ENCODE measurements around the gene ARL3. TPM values are rescaled to one million over a fixed set of nuclear protein-coding genes. Genes with fewer than 3 reads are reported as not detected.

Gene ARL3
- total RNA-seq, 5 donors from 2014 or later (not counting 1 experiment from before 2014, with no cell fraction given) = 2.7 to 5.0 (median 3.5) TPM

- H3K27ac ChIP-seq (ENCODE audit: low read length) = peak within 1 kb of the TSS; percentile 83
- Mint-ChIP-seq H3K4me1 (peaks cover 45 to 65% (median 57%) of the 10 kb centered on the region in 3 donors), H3K27ac (peak within 1 kb of the TSS; percentile 82 to 93), H3K36me3 (peaks cover 14% of the 10 kb centered on the region), H3K4me3 (peak within 1 kb of the TSS; percentile 88 to 97 (median 95)), H3K27me3 (no peaks in the 10 kb centered on the region), H3K9me3 (no peaks in the 10 kb centered on the region)
- peak within 1 kb of the TSS; percentile 76 to 86 for H3K4me3 ChIP-seq (ENCODE audit: control insufficient read depth in 1 of 2, extremely low read depth in 1 of 2, low read length in 1 of 2)
- peak; percentile 19 to 27 (median 24) for ATAC-seq (replicated peaks in 1 of 4)
- H3K36me3 ChIP-seq (ENCODE audit: control insufficient read depth in 2 of 2, extremely low read depth in 1 of 2, insufficient read depth in 1 of 2, low read length in 1 of 2) = peaks cover 3 to 6% of the 10 kb centered on the region in 2 donors
- 6% methylated on average over 40 of the region's 46 CpGs for WGBS (ENCODE audit: insufficient coverage)
- ChIA-PET POLR2A (interaction anchor here (0.6 to 1.1 kb wide), 2 partner anchors 71 to 619 kb away, joined by 4 read pairs; partner anchors contain the start of gene TRIM8 (in 1 of the 2)), CTCF (interaction anchor here (0.6 to 2.9 kb wide), 10 partner anchors 16 to 1158 kb away, joined by 3 to 28 read pairs (median 4); partner anchors contain the start of genes ACTR1A (in 1 of the 2), SUFU (in 1 of the 2), TRIM8 (in 1 of the 2) and WBP1L (in 1 of the 2))
- H3K9me3 ChIP-seq = no peaks in the 10 kb centered on the region
- peak in 32 of 35 experiments; percentile 14 to 69 (median 39) for DNase-seq
- peaks cover 14 to 22% of the 10 kb centered on the region in 2 experiments for H3K4me1 ChIP-seq (ENCODE audit: control insufficient read depth in 1 of 2, extremely low read depth in 1 of 2, insufficient read depth in 2 of 2, low read length in 2 of 2)
- H3K27me3 ChIP-seq (replicated peaks in 1 of 2; ENCODE audit: control insufficient read depth in 2 of 2, extremely low read depth in 1 of 2, insufficient read depth in 2 of 2, low read length in 1 of 2) = no peaks in the 10 kb centered on the region
Observed at GRCh38 chr10:102714621-102715455, 641 bp upstream of the ARL3 start, which contains the start of gene SFXN2. Gene SFXN2, plus strand, starts transcription at chr10:102714636. Its CDS starts 12,001 bp downstream, at chr10:102726637.

GRCh38 chr10:102713539-102713813, 721 bp downstream of the ARL3 start:
- Histone ChIP-seq H3K27me3 (replicated peaks in 1 of 2; ENCODE audit: control insufficient read depth in 2 of 2, extremely low read depth in 1 of 2, insufficient read depth in 2 of 2, low read length in 1 of 2) (no peaks in the 10 kb centered on the region), H3K36me3 (ENCODE audit: control insufficient read depth in 2 of 2, extremely low read depth in 1 of 2, insufficient read depth in 1 of 2, low read length in 1 of 2) (peaks cover 3 to 6% of the 10 kb centered on the region in 2 donors), H3K27ac (ENCODE audit: low read length) (peak overlapping the region; percentile 83), H3K4me1 (ENCODE audit: control insufficient read depth in 1 of 2, extremely low read depth in 1 of 2, insufficient read depth in 2 of 2, low read length in 2 of 2) (peaks cover 12 to 20% of the 10 kb centered on the region in 2 experiments), H3K9me3 (no peaks in the 10 kb centered on the region), H3K4me3 (ENCODE audit: control insufficient read depth in 1 of 2, extremely low read depth in 1 of 2, low read length in 1 of 2) (peak overlapping the region; percentile 76 to 86)
- Mint-ChIP-seq H3K4me1 (peaks cover 41 to 59% (median 52%) of the 10 kb centered on the region in 3 donors), H3K27ac (peak overlapping the region; percentile 82 to 93), H3K4me3 (peak overlapping the region; percentile 88 to 97 (median 95)), H3K27me3 (no peaks in the 10 kb centered on the region), H3K36me3 (peaks cover 10% of the 10 kb centered on the region), H3K9me3 (no peaks in the 10 kb centered on the region)
- ATAC-seq (replicated peaks in 1 of 4) (peak; percentile 52 to 58 (median 54)), DNase-seq (peak in 3 of 35 experiments; percentile 60 to 62 (median 61))
- ChIA-PET CTCF (interaction anchor here (1.0 to 2.9 kb wide), 7 partner anchors 30 to 211 kb away, joined by 3 to 28 read pairs (median 8); partner anchors contain the start of genes ACTR1A (in 1 of the 2), CNNM2 (in 1 of the 2), SUFU (in 1 of the 2) and TRIM8 (in 1 of the 2)), POLR2A (interaction anchor here (0.6 to 1.3 kb wide), 4 partner anchors 14 to 39 kb away, joined by 3 to 5 read pairs (median 4); no protein-coding TSS in a partner anchor)
- WGBS (ENCODE audit: insufficient coverage) = 0% methylated on average over 6 of the region's 13 CpGs

GRCh38 chr10:102712843-102713538, 1.2 kb downstream of the ARL3 start:
- H3K4me1 ChIP-seq (ENCODE audit: control insufficient read depth in 1 of 2, extremely low read depth in 1 of 2, insufficient read depth in 2 of 2, low read length in 2 of 2) = peaks cover 9 to 17% of the 10 kb centered on the region in 2 experiments
- peaks cover 0 to 6% of the 10 kb centered on the region in 2 donors for H3K36me3 ChIP-seq (ENCODE audit: control insufficient read depth in 2 of 2, extremely low read depth in 1 of 2, insufficient read depth in 1 of 2, low read length in 1 of 2)
- H3K36me3 Mint-ChIP-seq = peaks cover 8% of the 10 kb centered on the region
- WGBS (ENCODE audit: insufficient coverage) = 0% methylated on average over 3 of the region's 8 CpGs
- H3K27me3 Mint-ChIP-seq = no peaks in the 10 kb centered on the region
- ATAC-seq (replicated peaks in 1 of 4) (no peak), DNase-seq (no peak)
- no peaks in the 10 kb centered on the region for H3K9me3 ChIP-seq
- peak overlapping the region; percentile 76 to 86 for H3K4me3 ChIP-seq (ENCODE audit: control insufficient read depth in 1 of 2, extremely low read depth in 1 of 2, low read length in 1 of 2)
- H3K27ac ChIP-seq (ENCODE audit: low read length) = peak overlapping the region; percentile 83
- H3K9me3 Mint-ChIP-seq = no peaks in the 10 kb centered on the region
- peak overlapping the region; percentile 82 to 93 for H3K27ac Mint-ChIP-seq
- H3K4me1 Mint-ChIP-seq = peaks cover 39 to 57% (median 49%) of the 10 kb centered on the region in 3 donors
- H3K27me3 ChIP-seq (replicated peaks in 1 of 2; ENCODE audit: control insufficient read depth in 2 of 2, extremely low read depth in 1 of 2, insufficient read depth in 2 of 2, low read length in 1 of 2) = no peaks in the 10 kb centered on the region
- CTCF ChIA-PET = interaction anchor here (0.7 to 2.9 kb wide), 12 partner anchors 14 to 472 kb away, joined by 3 to 28 read pairs (median 5); partner anchors contain the start of genes ACTR1A (in 1 of the 2), CNNM2 (in 1 of the 2), PITX3 (in 1 of the 2) and SUFU (in 1 of the 2)
- POLR2A ChIA-PET = interaction anchor here (0.6 to 1.3 kb wide), 7 partner anchors 14 to 265 kb away, joined by 3 to 10 read pairs (median 3); no protein-coding TSS in a partner anchor
- peak overlapping the region; percentile 88 to 97 (median 95) for H3K4me3 Mint-ChIP-seq

- Mint-ChIP-seq H3K36me3 (no peaks in the 10 kb centered on the region), H3K27ac (no peak overlapping the region), H3K4me1 (peaks cover 35 to 52% (median 40%) of the 10 kb centered on the region in 3 donors), H3K4me3 (peak overlapping the region in 1 of 3 donors; percentile 95), H3K27me3 (no peaks in the 10 kb centered on the region), H3K9me3 (no peaks in the 10 kb centered on the region)
- ChIA-PET CTCF (interaction anchor here (0.7 to 1.0 kb wide), 2 partner anchors 69 to 70 kb away, joined by 3 read pairs; no protein-coding TSS in a partner anchor), POLR2A (interaction anchor here (0.6 to 0.8 kb wide), 3 partner anchors 10 to 200 kb away, joined by 3 to 10 read pairs (median 3); no protein-coding TSS in a partner anchor)
- no peak overlapping the region for H3K4me3 ChIP-seq (ENCODE audit: control insufficient read depth in 1 of 2, extremely low read depth in 1 of 2, low read length in 1 of 2)
- WGBS (ENCODE audit: insufficient coverage) = no CpG with 5 or more reads among the region's 4 CpGs
- no peak for ATAC-seq (replicated peaks in 1 of 4)
- H3K27me3 ChIP-seq (replicated peaks in 1 of 2; ENCODE audit: control insufficient read depth in 2 of 2, extremely low read depth in 1 of 2, insufficient read depth in 2 of 2, low read length in 1 of 2) = no peaks in the 10 kb centered on the region
- DNase-seq = no peak
- H3K4me1 ChIP-seq (ENCODE audit: control insufficient read depth in 1 of 2, extremely low read depth in 1 of 2, insufficient read depth in 2 of 2, low read length in 2 of 2) = peaks cover 9 to 17% of the 10 kb centered on the region in 2 experiments
- peak overlapping the region; percentile 41 for H3K27ac ChIP-seq (ENCODE audit: low read length)
- no peaks in the 10 kb centered on the region for H3K36me3 ChIP-seq (ENCODE audit: control insufficient read depth in 2 of 2, extremely low read depth in 1 of 2, insufficient read depth in 1 of 2, low read length in 1 of 2)
- no peaks in the 10 kb centered on the region for H3K9me3 ChIP-seq
Observed at GRCh38 chr10:102712089-102712488, 2.1 kb downstream of the ARL3 start.

GRCh38 chr10:102710609-102711008, 3.6 kb downstream of the ARL3 start:
- Mint-ChIP-seq H3K4me3 (no peak overlapping the region), H3K9me3 (no peaks in the 10 kb centered on the region), H3K36me3 (no peaks in the 10 kb centered on the region), H3K4me1 (peaks cover 29 to 47% (median 30%) of the 10 kb centered on the region in 3 donors), H3K27ac (peak overlapping the region in 1 of 2 donors; percentile 60), H3K27me3 (no peaks in the 10 kb centered on the region)
- ATAC-seq (replicated peaks in 1 of 4) (no peak), DNase-seq (peak in 1 of 35 experiments; percentile 18)
- no peaks in the 10 kb centered on the region for H3K9me3 ChIP-seq
- H3K27ac ChIP-seq (ENCODE audit: low read length) = peak overlapping the region; percentile 35
- POLR2A ChIA-PET = no interaction called here
- no peaks in the 10 kb centered on the region for H3K36me3 ChIP-seq (ENCODE audit: control insufficient read depth in 2 of 2, extremely low read depth in 1 of 2, insufficient read depth in 1 of 2, low read length in 1 of 2)
- H3K4me3 ChIP-seq (ENCODE audit: control insufficient read depth in 1 of 2, extremely low read depth in 1 of 2, low read length in 1 of 2) = no peak overlapping the region
- peaks cover 7 to 19% of the 10 kb centered on the region in 2 experiments for H3K4me1 ChIP-seq (ENCODE audit: control insufficient read depth in 1 of 2, extremely low read depth in 1 of 2, insufficient read depth in 2 of 2, low read length in 2 of 2)
- H3K27me3 ChIP-seq (replicated peaks in 1 of 2; ENCODE audit: control insufficient read depth in 2 of 2, extremely low read depth in 1 of 2, insufficient read depth in 2 of 2, low read length in 1 of 2) = no peaks in the 10 kb centered on the region
- no CpG with 5 or more reads among the region's 4 CpGs for WGBS (ENCODE audit: insufficient coverage)
- CTCF ChIA-PET = interaction anchor here in 1 of 2 donors (1.1 to 1.7 kb wide), 2 partner anchors 11 to 37 kb away, joined by 3 to 5 read pairs; no protein-coding TSS in a partner anchor
